Lower leg skin (tissue), 4 donors: ENCODE measurements around the gene CTSW. TPM values are rescaled to one million over a fixed set of nuclear protein-coding genes. Genes with fewer than 3 reads are reported as not detected.

Experiments used
- DNase-seq, 2 donors: peaks; one replicate each; pipeline ENCODE4 v3.0.0-alpha.2; 2019; ENCODE audit warnings: low spot score in 2 of 2
- H3K4me3 ChIP-seq: fragments of 200-600 bp; sonication (generic); 2 replicates; pipeline ENCODE4 v1.5.1; 2017; ENCODE audit warnings: mild to moderate bottlenecking, low read depth; ENCODE audit not compliant: poor library complexity, severe bottlenecking
- CTCF ChIP-seq, 3 donors: fragments of 450-650 bp; IDR thresholded peaks; one replicate each; pipeline ENCODE4 v1.5.1; 2016; ENCODE audit warnings: antibody characterized with exemption in 3 of 3, mild to moderate bottlenecking in 3 of 3, moderate library complexity in 2 of 3
- POLR2A ChIP-seq, 2 donors: fragments of 450-650 bp; IDR thresholded peaks; one replicate each; pipeline ENCODE4 v1.6.1; 2016 to 2017; ENCODE audit warnings: antibody characterized with exemption in 2 of 2, mild to moderate bottlenecking in 1 of 2, moderate library complexity in 1 of 2
- WGBS, 2 donors: methylation state at CpG; one replicate each; pipeline ENCODE4 v1.1.5; 2018; 5-methylcytosine and 5-hydroxymethylcytosine counted together
- intact Hi-C: fragments of 100-400 bp; cut with DNase I; formaldehyde crosslinking; loops from one replicate; pipeline ENCODE4 v1.15.0; 2023; ENCODE audit warnings: low total_unique reads
- total RNA-seq, 4 donors: library from RNA; depleted of rRNA; stranded (reverse); fragments of >200 nt; gene quantifications; one replicate each; pipeline ENCODE4 v1.1.0, GENCODE V29; 2016

CTSW gene
- total RNA-seq, 4 donors from 2014 or later = 0.29 to 0.55 (median 0.29) TPM; not detected in 1

DNA sequence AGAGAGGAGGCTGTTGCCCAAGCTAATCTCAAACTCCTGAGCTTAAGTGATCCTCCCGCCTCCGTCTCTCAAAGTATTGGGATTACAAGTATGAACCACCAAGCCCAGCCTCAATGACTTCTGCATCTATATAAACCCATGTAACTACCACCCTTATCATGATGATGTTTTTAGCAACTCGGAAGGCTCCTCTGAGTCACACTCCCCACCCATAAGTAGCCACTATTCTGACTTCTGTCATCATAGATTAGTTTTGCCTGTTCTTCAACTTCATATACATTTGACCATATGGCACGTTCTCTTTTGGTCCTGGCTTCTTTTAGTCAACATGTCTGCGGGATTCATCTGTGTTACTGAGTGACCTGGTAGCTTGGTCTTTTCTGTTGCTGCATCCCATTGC, 27.0 kb downstream of the CTSW start:
- intact Hi-C loops = no loop called here
- H3K4me3 ChIP-seq = no peak overlapping the region
- WGBS, 2 donors = 85 to 92% methylated on average over 5 of the region's 5 CpGs
- TF ChIP-seq CTCF (IDR thresholded peaks at IDR 0.05) = no peak
- no peak for TF ChIP-seq POLR2A (IDR thresholded peaks at IDR 0.05)
- no peak for DNase-seq

DNA sequence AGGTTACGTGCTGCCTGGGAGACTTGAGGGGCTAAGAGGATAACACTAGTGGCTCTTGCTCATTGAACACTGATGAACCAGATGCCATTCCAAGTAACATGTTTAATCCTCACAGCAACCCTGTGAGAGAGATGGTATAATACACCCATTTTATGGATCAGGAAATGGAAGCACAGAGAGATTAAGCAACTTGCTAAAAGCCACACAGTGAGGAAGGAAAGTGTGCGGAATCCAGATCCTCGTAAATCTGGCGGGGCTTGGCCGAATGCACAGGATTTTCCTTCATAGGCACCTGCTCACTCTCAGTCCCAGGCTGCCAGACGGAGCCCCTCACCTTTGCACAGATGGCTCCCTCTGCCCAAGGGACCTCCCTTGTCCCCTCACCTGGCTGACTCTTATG, 28.2 kb downstream of the CTSW start:
- TF ChIP-seq CTCF (IDR thresholded peaks at IDR 0.05) (no peak), POLR2A (IDR thresholded peaks at IDR 0.05) (no peak)

DNA sequence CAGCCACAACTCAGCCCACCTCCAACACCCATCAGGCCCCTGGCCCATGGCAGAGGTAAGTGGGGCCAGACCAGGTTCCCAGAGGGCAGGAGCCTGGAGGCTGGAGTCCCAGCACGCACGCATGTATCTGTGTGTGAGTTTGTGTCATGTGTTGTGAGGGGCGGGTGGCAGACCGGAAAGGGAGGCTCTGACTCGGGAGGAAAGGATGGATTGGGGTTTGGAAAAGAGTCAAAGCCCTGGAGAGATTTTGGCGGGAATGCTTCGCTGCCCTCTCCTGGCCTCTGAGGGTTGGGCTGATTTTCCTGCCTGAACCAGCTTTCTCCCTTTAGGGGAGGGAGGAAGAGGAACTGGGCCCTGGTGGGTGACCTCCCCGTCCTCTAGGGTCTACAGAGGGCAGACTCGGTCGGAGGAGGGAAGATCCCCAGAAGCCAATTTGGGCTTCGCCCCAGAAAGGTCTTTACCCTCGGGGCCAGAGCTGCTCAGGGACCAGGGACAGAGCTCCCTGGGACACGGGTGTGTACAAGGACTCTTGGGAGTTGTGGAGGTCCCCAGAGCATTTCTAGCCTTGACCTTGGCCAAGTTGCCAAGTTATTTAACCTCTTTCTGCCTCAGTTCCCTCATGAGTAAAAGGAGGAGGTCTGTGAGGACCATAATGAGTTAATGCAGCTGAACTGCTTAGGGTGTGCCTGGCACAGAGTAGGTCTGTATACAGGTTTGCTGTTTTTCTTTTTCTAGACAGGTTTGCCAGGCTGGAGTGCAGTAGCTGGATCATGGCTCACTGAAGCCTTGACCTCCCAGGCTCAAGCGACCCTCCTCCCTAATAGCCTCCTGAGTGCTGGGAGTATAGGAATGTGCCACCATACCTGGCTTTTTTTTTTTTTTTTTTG, 32.3 kb downstream of the CTSW start:
- H3K4me3 ChIP-seq = no peak overlapping the region
- TF ChIP-seq CTCF (IDR thresholded peaks at IDR 0.05) = no peak
- TF ChIP-seq POLR2A (IDR thresholded peaks at IDR 0.05) = no peak
- 8 to 12% methylated on average over 14 of the region's 14 CpGs for WGBS, 2 donors

More for the DNA sequence above, 28.2 kb downstream of the CTSW start:
- no peak for DNase-seq
- 87 to 88% methylated on average over 6 of the region's 6 CpGs for WGBS, 2 donors
- intact Hi-C loops = no loop called here
- H3K4me3 ChIP-seq = no peak overlapping the region

DNA sequence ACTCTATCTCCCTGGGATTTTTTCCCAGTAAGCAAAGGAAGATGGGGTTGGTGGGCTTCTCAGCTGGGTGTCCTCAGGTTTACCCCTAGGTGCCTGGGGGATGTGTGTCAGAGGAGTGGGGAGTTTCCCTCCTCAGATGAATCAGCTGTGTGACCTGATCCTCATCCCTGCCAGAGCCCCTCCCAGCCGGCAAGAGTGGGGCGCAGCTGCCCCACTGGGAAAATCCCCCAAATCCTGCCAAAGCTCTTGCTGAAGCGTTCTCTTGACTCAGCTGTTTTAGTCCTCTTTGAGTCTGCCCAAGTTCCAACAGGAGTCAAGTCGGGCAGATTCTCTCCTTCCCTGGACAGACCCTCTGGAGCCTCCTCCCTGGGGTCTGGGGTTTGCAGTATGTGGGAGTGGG, 33.2 kb downstream of the CTSW start:
- no peak for TF ChIP-seq CTCF (IDR thresholded peaks at IDR 0.05)
- TF ChIP-seq POLR2A (IDR thresholded peaks at IDR 0.05) = no peak
- WGBS, 2 donors = 23 to 37% methylated on average over 4 of the region's 4 CpGs
- H3K4me3 ChIP-seq = no peak overlapping the region
- intact Hi-C loops = no loop called here
- no peak for DNase-seq

More for the DNA sequence above, 32.3 kb downstream of the CTSW start:
- peak in 1 of 2 donors; percentile 95 for DNase-seq
- intact Hi-C loops = no loop called here

DNA sequence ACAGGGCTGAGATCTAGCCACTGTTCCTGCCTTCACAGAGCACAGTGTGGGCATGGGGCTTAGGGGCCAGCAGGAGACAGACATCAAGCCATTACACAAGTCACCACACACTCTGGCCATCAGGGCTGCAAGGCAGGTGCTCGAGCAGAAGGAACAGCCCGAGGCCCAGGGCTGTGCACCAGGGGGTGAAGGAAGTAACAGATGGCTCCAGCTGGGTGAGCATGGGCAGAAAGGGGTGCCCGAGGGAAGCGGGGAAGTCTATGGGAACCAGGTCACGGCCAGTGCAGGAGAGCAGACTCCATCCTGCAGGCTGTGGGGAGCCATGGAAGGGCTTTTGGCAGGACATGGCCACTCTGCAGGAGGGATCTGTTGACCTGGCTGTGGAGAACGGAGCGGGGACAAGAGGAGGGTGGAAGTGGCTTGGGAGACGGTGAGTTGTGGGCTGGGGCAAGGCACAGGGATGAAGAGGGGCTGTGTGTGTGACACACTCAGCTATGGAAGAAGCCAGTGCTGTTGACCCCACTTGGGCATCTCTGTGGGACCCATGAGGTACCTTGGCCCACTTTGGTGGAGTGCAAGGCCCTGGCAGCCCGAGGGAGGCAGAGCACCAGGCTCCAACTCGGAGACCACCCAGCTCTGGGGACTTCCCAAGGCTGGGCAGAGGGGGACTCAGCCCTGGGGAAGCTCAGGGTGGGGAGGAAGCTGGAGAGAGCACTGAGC, 35.6 kb downstream of the CTSW start:
- no peak for DNase-seq
- 34 to 36% methylated on average over 10 of the region's 10 CpGs for WGBS, 2 donors
- no peak overlapping the region for H3K4me3 ChIP-seq
- intact Hi-C loops = no loop called here
- no peak for TF ChIP-seq POLR2A (IDR thresholded peaks at IDR 0.05)

DNA sequence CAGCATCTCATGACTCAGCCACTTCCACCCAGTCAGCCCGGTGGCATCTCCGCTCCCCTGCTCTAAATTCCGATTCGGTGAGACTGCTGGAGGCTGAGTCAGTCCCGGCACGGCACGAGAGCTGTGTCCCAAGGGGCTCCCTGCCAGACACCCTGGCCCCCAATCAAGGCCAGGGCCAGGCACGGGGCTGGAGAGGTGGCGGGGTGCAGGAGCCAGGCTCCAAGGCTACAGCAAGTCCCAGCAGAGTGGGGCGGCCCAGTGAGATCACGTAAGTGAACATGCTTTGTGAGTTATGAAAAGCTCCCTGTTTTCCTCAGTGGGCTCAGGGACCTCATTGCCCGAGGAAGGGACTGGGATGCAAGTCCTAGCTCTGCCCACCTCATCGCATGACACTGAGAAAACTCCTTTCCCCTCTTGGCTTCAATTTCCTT, 36.2 kb downstream of the CTSW start:
- WGBS, 2 donors = 2 to 16% methylated on average over 8 to 13 of the region's 13 CpGs
- no peak for TF ChIP-seq CTCF (IDR thresholded peaks at IDR 0.05)
- TF ChIP-seq POLR2A (IDR thresholded peaks at IDR 0.05) = no peak
- no peak overlapping the region for H3K4me3 ChIP-seq
- DNase-seq = peak; percentile 86 to 98
- intact Hi-C loops = no loop called here
